Calu3 (cell line): Measurements from ENCODE around the gene IPO11. TPM values are rescaled to one million over a fixed set of nuclear protein-coding genes. Genes with fewer than 3 reads are reported as not detected.

Experiments used
- BruUV-seq: library from RNA; stranded (reverse); fragments of 400-500 nt; replicated peaks from 2 replicates; lab custom pipeline; 2021; lab: Mats Ljungman, UMichigan
- CTCF ChIA-PET: fragments of 300-600 bp; sonication (Branson Sonifier 250); formaldehyde crosslinking; loops from one replicate; lab custom pipeline; 2022; ENCODE audit warnings: antibody characterized with exemption; lab: Charles Lee
- DNase-seq: peaks from one replicate; pipeline ENCODE4 v3.0.0; 2022
- H3K27ac Mint-ChIP-seq: one replicate; pipeline ENCODE4 v1.8.0; 2022; ENCODE audit warnings: mixed read lengths; ENCODE audit not compliant: unreplicated experiment
- H3K27me3 Mint-ChIP-seq: one replicate; pipeline ENCODE4 v1.8.0; 2022; ENCODE audit warnings: mixed read lengths; ENCODE audit not compliant: unreplicated experiment
- H3K36me3 Mint-ChIP-seq: one replicate; pipeline ENCODE4 v1.8.0; 2022; ENCODE audit warnings: mild to moderate bottlenecking, moderate library complexity, mixed read lengths; ENCODE audit not compliant: insufficient read depth, unreplicated experiment
- H3K4me1 Mint-ChIP-seq: one replicate; pipeline ENCODE4 v1.8.0; 2022; ENCODE audit warnings: mild to moderate bottlenecking, low read depth, mixed read lengths; ENCODE audit not compliant: unreplicated experiment
- H3K4me3 Mint-ChIP-seq: one replicate; pipeline ENCODE4 v1.8.0; 2022; ENCODE audit warnings: mild to moderate bottlenecking, low read depth, moderate library complexity, mixed read lengths; ENCODE audit not compliant: unreplicated experiment
- H3K9me3 Mint-ChIP-seq: one replicate; pipeline ENCODE4 v1.8.0; 2022; ENCODE audit warnings: low read depth, mixed read lengths; ENCODE audit not compliant: unreplicated experiment
- intact Hi-C: fragments of 100-400 bp; cut with micrococcal nuclease; formaldehyde crosslinking; loops from one replicate; pipeline ENCODE4 v1.10.0; 2022; ENCODE audit not compliant: unreplicated experiment
- total RNA-seq: library from RNA; stranded (reverse); gene quantifications from 2 replicates; pipeline ENCODE4 v1.2.3, GENCODE V29; 2022
- TF ChIP-seq, protein P1 (sequence below): fragments of 200-600 bp; IDR thresholded peaks from one replicate; pipeline ENCODE4 v1.8.0; 2022; ENCODE audit warnings: antibody characterized with exemption; ENCODE audit not compliant: unreplicated experiment

Gene IPO11
- total RNA-seq, 1 experiment from 2014 or later, result 47.3 TPM

DNA sequence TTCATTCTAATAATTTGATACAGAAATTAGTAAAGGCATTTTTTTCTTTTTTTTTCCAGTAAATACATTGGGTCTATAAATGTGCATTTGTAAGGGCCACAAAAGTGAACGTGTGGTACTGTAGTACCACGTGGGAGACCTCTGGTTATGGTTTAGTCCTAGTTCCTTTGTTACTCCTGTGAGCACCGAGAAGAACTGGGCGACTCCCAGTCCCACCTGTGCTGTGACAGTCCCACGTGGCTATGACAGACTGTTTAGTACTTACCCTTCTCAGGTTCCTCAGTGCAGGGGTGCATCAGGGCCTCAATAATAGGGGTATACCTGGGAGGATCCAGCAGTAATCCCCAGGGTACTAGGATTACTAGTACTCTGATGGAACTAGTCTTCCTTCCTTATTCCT lies 215.3 kb downstream of the IPO11 start:
- Mint-ChIP-seq H3K36me3 (no peaks in the 10 kb centered on the region), H3K4me3 (no peak overlapping the region), H3K9me3 (no peaks in the 10 kb centered on the region), H3K27me3 (no peaks in the 10 kb centered on the region), H3K4me1 (no peaks in the 10 kb centered on the region), H3K27ac (no peak overlapping the region)
- TF ChIP-seq, protein P1, sequence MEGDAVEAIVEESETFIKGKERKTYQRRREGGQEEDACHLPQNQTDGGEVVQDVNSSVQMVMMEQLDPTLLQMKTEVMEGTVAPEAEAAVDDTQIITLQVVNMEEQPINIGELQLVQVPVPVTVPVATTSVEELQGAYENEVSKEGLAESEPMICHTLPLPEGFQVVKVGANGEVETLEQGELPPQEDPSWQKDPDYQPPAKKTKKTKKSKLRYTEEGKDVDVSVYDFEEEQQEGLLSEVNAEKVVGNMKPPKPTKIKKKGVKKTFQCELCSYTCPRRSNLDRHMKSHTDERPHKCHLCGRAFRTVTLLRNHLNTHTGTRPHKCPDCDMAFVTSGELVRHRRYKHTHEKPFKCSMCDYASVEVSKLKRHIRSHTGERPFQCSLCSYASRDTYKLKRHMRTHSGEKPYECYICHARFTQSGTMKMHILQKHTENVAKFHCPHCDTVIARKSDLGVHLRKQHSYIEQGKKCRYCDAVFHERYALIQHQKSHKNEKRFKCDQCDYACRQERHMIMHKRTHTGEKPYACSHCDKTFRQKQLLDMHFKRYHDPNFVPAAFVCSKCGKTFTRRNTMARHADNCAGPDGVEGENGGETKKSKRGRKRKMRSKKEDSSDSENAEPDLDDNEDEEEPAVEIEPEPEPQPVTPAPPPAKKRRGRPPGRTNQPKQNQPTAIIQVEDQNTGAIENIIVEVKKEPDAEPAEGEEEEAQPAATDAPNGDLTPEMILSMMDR, result no peak
- no peak for DNase-seq
- intact Hi-C loops, result no loop called here
- CTCF ChIA-PET, result no interaction called here
- BruUV-seq, result TSS peak; percentile 37

- intact Hi-C loops, result no loop called here
- no peak overlapping the region for H3K27ac Mint-ChIP-seq
- TF ChIP-seq, protein P1, result no peak
- DNase-seq, result no peak
- BruUV-seq, result no TSS peak
- no peak overlapping the region for H3K4me3 Mint-ChIP-seq
- no peaks in the 10 kb centered on the region for H3K9me3 Mint-ChIP-seq
- H3K36me3 Mint-ChIP-seq, result no peaks in the 10 kb centered on the region
- no peaks in the 10 kb centered on the region for H3K27me3 Mint-ChIP-seq
- CTCF ChIA-PET, result no interaction called here
- H3K4me1 Mint-ChIP-seq, result no peaks in the 10 kb centered on the region
These were observed 219.5 kb downstream of the IPO11 start for GRCh38 chr5:62631909-62632580.

- DNase-seq, result no peak
- no peak overlapping the region for H3K27ac Mint-ChIP-seq
- TF ChIP-seq, protein P1, result no peak
- CTCF ChIA-PET, result no interaction called here
- no peak overlapping the region for H3K4me3 Mint-ChIP-seq
- H3K9me3 Mint-ChIP-seq, result no peaks in the 10 kb centered on the region
- no TSS peak for BruUV-seq
- no peaks in the 10 kb centered on the region for H3K27me3 Mint-ChIP-seq
- H3K36me3 Mint-ChIP-seq, result no peaks in the 10 kb centered on the region
- no peaks in the 10 kb centered on the region for H3K4me1 Mint-ChIP-seq
- intact Hi-C loops, result no loop called here
These were observed 220.7 kb downstream of the IPO11 start for GRCh38 chr5:62633243-62633642.

- CTCF ChIA-PET, result no interaction called here
- BruUV-seq, result no TSS peak
These were observed 227.9 kb downstream of the IPO11 start for GRCh38 chr5:62640446-62640845.

More at GRCh38 chr5:62640446-62640845, 227.9 kb downstream of the IPO11 start:
- H3K36me3 Mint-ChIP-seq, result peaks cover 5% of the 10 kb centered on the region
- H3K27ac Mint-ChIP-seq, result no peak overlapping the region
- no peak overlapping the region for H3K4me3 Mint-ChIP-seq
- DNase-seq, result no peak
- intact Hi-C loops, result no loop called here
- H3K27me3 Mint-ChIP-seq, result no peaks in the 10 kb centered on the region
- no peaks in the 10 kb centered on the region for H3K4me1 Mint-ChIP-seq
- TF ChIP-seq, protein P1, result no peak
- no peaks in the 10 kb centered on the region for H3K9me3 Mint-ChIP-seq
